ENCODE data around the gene CSNK2A1.

GRCh38 chr20:432677-433299, 110.8 kb downstream of the CSNK2A1 start:
- no peak for TF ChIP-seq CTCF (IDR thresholded peaks at IDR 0.05)
- no peak for TF ChIP-seq POLR2A (IDR thresholded peaks at IDR 0.05)

All from body of pancreas (tissue), 4 donors.